ENCODE results near the gene ARL14EP.

GRCh38 chr11:30377347-30377746 lies 54.4 kb downstream of the ARL14EP start:
- TF ChIP-seq CTCF (conservative IDR thresholded peaks at IDR 0.05; ENCODE audit: low read depth, low read length) (no peak), EZH2 (IDR thresholded peaks at IDR 0.05; ENCODE audit: borderline replicate concordance, low read depth, low read length, poor library complexity, severe bottlenecking) (no peak)

Data from A673 (cell line).